Hepatic stellate cell (primary cell): ENCODE results near the gene SMIM20.
"Not testable (repeated sequence)": the region's sequence is repeated elsewhere in the genome, so short reads cannot be mapped to it uniquely, and the experiment has no call there.

ENCODE experiments used
- DNase-seq: peaks from one replicate; pipeline ENCODE4 v3.0.0; 2011; ENCODE audit warnings: low spot score

SMIM20 gene

DNA sequence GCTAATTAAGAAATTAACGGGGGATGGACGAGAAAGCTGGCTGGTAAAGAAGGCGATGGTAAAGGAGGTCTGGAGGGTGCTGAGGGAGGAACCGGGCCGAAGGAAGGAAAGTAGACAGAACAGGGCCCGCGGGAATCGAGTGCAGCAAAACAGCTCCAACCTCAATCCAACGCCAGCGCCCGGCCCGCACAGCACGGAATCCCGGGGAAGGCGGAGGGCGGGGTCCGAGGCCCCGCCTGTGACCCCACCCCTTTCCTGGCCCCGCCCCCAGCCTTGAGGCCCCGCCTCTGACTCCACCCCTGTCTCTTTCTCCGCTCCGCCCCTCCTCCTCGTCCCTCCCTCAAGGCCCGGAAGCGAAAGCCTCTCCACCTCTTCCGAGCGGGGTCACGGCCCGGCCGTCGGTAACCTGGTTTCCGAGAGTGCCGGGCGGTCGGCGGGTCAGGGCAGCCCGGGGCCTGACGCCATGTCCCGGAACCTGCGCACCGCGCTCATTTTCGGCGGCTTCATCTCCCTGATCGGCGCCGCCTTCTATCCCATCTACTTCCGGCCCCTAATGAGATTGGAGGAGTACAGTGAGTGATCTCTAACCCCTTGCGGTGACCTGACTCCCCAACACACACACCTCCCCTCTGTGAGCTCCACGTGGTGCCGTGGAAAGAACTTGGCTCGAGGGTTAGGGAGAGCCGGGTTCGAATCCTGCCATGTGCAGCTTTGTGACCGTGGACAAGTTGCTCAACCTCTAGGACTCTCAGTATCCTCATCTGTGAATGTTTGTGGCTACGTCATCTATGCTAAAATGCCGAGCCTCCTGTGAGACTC lies at the start of gene SMIM20:
Gene SMIM20, plus strand, starts transcription at position 370 of the 819 bp plus-strand sequence. Its CDS starts 94 bp downstream, at position 464.
- peak; percentile 87 for DNase-seq

DNA sequence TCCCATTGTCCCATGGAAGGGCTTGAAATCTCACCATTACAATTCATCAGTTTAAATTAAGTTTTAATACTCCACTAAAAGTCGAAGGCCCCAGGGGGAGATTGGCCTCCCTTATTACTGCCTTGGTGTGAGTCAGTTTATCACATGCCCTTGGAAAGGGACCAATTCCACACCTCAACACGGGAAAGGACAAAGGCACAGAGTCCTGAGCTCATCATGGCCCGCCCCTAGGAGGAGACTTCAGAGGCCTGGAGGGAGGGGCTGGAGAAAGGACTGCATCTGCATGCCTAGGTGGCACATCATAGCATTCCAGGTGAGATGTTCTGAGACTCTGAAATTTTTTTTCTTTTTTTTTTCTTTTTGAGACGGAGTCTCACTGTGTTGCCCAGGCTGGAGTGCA lies 48.4 kb upstream of the SMIM20 start:
- DNase-seq = no peak

DNA sequence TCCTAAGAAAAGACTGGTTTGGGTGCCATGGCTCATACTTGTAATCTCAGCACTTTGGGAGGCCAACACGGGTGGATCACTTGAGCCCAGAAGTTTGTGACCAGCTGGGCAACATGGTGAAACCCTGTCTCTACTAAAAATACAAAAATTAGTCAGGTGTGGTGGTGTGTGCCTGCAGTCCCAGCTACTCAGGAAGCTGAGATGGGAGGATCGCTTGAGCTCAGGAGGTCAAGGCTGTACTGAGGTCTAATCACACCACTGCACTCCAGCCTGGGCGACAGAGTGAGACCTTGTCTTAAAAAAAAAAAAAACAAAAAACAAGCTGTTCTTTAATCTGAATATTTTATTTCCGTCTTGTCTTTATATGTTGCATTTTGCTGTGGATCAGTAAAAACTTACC lies 47.6 kb upstream of the SMIM20 start:
- not testable (repeated sequence) for DNase-seq

DNA sequence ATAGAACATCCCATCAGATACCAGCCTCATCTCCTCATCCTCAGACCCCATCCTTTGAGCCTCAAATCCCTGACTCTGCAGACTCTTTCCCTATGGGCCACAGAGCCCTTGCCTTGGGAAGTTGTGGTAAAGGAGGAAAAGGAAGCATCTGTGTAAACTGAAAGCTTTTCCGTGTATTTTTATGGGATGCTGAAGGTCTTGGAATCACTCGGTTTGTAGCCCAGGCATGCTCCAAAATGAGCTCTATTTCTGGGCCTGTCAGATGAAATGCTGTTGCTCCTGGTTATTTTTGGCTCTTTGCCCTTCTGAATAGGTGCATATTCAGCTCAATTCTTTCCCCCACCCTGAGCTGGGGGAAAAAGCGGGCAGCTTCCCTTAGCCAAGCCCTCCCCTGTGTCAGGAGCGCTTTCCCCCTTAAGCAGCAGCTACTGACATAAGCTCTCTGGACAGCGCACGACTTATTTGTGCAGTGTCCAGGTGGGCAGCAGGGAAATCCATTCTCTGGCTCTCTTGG lies 46.2 kb upstream of the SMIM20 start:
- DNase-seq = no peak

DNA sequence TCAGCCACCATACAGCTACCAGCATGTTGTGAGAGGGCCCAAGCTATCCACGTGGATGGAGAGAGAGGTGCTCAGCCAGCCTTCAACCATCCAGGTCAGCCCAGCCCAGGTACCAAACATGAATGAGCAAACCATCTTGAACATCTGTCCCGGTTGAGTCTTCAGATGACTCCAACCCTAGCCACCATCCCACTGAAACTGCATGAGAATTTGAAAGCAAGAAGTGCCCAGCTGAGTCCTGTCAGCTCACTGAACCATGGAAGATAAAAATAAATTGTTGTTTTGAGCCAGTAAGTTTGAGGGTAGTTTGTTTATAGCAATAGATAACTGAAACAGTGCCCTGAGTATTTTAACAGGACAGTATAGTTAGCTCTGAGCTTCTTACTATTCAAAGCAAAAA lies 43.9 kb upstream of the SMIM20 start:
- DNase-seq = no peak

DNA sequence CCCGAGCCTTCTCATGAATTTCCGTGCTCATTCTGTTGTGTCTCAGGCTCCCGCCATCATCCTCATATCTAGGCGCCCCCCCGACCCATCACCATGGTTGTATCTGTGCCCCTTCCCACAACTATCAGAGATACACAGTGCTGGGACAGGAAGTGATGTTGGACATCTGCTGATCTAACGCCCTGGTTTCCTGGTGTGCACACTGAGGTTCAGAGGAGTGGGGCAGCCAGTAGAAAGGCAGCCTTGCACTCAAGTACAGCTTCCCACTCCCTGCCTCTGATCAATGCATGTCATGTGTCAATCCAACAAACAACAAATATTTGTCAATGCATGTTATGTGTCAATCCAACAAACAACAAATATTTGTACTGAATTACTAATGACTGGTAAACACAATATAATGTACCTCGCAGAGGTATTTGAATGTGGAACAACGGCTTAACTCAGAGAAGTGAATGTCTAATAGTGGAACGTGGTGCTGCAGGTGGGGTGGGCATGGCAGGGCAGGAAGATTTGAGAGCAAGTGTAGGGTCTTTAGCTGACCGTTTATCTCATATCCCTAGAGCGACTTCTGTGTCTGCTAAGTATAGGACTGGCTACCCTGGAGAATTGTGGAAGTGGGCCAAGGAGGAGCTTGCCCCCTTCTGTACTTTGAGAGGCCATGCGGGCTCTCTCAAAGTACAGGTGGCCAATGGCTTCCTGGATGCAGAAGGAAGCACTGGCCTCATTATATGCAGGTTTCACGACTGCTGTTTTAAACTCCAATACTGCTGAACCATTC lies 41.0 kb upstream of the SMIM20 start:
- no peak for DNase-seq

DNA sequence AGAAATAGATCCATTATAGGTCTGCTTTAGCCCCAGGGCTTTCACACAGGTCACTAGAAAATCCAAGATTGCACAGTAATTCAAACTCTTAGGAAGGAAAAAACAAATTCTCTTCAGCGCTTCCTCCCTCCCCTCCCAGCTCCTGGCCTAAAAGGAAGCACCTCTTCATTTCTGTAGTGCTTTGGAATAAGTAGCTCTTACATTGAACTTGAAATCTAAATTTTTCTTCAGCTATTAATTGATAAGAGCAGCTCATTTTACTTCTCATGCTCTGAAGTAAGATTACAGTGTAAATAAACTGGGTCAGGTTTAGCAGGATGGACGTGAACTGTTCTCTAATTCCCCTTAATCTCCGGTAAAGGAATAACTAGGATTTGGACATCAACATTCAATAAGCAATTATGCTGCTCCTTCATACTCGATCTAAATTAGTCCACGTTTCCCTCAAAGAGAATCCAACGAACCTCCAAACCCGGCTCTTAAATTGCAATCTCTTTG lies 40.3 kb upstream of the SMIM20 start:
- no peak for DNase-seq

DNA sequence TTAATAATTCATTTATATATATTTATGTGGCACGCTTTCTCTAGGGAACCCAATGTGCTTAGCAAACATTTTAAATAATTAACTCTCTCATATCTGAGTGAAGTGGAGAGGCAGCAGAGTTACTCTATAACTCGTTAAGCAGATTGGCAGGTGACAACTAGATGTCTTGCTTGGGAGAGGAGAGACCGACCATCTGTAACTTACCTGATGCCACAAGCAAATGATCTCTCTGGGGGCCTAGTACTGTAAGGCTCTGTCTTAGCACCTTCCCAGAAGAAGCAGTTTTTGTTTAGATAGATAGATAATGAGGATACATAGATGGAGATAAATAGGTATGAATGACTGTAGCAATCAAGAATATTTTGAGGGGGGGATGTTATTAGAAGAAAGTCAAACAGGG lies 39.4 kb upstream of the SMIM20 start:
- DNase-seq = no peak

DNA sequence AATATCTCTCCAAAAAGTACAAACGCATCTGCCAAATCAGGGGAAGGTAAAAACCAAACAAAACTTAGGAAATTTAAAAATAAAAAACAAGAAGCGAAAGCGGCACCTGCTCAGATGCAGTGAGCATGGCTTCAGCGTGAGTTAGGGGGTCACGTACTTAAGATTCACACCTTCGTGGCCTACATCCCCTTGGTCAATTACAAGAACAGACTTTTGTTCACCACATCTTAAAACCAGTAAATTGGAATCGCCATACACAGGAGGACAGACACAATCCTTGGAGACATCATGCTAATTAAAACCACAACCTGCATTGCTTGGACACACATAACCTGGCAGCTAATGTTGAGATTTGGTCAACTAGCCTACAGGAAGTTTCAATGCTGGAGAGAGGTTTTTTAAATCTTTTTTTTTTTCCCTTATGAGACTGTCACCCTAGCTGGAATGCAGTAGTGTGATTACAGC lies 38.7 kb upstream of the SMIM20 start:
- DNase-seq = no peak

DNA sequence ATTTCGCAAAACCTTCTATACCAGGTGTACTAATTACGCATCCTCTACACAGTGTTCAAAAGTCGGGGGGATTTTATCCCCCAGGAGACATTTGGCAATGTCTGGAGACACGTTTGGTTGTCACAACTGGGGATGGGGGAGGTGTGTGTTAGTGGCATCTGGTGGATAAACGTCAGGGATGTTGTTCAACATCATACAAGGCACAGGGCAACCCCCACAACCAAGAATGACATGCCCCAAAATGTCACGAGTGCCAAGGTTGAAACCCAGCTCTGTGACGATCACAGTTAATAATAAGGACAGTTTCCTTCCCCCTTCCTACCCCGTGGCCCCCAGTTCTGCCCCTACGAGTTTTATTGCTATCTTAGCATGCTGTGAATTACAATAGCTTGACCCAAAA lies 35.3 kb upstream of the SMIM20 start:
- no peak for DNase-seq

DNA sequence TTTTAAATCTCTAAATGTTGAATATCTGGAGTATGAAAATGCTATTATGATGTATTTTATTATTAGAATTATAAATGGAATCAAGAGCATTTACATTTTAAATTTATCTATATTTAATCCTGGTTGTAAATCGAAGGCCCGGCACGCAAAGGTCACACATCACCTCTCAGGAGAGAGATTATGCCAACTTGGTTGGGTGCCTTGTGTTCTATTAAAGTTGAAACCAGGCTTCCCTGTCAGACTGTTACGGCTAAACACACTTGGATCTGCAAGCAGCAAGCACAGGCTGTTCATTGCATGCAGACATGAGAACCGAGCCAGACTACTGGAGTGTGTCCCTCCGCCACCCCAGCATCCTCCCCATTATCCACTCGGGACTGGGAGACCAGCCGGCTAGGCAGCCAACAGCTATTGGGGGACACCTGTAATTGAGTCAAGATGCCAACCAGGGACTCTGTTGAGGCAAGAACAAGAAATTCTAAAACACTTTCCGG lies 34.9 kb upstream of the SMIM20 start:
- no peak for DNase-seq

DNA sequence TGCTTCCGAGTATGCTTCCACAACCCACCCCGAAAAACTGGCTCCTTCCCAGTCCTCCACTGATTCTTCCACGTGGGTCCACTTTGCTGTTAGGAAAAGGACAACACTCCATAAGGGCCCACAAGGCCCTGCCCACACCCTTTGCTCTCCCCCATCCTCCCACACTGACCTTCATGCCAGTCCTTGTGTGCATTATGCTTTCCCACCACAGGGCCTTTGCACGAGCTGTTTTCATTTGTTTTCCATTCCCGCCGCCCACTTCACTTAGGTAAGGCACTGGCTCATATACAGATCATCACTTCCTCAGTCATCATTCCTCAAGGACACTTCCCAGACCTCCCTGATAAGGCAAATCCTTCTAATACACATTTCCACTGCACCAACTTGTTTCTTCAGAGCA lies 34.4 kb upstream of the SMIM20 start:
- no peak for DNase-seq

DNA sequence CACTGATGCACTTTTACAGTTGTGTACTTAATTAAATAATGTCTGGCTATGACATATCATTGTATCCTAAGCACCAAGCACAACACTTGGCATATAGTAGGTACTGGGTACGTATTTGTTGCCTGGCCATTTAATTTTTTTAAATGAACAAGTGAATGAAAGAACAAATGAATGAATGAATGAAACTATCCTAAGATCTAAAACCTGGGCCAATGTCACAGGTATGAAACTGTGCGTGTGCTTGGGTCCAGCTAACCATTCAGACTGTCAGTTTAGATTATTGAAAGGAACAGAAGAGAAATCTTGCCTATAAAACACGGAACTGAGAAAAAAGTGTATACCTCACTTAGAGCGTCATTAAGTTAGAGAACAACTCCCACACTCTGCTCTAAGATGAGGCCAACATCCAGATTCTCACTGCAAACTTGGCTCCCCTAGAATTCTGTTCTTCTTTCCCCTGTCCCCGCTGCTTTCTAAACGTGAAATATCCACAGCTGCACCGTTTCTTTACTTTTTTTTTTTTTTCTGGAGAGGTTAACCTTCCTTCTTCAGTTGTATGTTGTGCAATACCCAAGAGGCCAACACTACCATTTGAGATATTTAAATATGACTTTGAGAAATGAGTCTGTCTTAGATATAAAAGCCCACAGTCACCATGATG lies 33.9 kb upstream of the SMIM20 start:
- no peak for DNase-seq

DNA sequence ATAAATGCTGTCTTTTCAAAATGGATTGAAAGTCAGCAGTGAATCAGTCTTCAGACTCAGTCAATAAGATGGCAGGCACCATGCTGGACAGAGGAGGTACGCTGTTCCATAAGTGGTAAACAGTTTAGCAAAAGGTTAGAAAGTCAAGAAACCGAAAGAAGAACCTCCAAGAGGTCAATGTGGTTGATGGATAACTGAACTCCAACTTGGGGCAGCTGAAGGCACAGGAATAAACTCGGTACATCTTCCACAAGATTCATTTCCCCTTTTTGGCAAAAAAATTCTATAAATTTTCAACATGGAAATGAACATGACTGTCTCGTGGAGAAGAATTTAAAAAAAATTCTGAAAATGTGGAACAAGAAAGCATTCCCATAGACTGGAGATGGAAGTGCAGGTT lies 32.8 kb upstream of the SMIM20 start:
- DNase-seq = no peak

DNA sequence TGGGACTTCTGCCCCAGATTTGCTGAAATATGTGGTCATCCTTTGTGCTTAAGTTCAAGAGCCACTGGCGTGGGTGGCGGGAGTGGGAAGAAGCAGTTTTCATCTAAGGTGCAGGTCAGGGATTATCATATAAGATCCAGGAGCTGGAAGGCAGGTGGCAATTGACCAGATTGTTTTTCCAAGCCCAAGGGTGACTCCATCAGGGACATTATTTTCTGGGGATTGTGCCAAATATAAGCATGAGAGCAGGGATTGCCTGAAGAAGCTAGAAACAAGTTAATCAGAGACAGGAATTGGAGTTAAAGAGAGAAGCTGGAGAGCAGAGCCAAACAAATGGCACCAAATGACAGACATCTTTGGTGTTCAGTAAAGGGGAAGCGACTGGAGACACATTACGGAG lies 31.8 kb upstream of the SMIM20 start:
- DNase-seq = no peak

DNA sequence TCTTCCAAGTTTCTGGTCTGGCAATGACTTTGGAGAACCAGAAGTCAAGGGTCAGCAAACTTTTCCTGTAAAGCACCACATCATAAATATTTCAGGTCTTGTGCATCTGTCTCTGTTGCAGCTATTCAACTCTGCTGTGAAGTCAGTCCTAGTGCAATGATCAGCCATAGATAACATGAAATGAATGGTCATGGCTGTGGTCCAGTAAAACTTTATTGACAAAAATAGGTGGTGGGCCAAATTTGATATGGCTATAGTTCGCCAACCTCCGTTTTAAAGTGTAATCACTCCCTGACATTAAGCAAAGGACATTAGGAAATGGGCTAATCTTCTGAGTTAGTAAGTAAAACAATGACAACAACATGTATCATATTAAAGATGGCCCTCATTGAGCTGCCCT lies 30.5 kb upstream of the SMIM20 start:
- DNase-seq = no peak

DNA sequence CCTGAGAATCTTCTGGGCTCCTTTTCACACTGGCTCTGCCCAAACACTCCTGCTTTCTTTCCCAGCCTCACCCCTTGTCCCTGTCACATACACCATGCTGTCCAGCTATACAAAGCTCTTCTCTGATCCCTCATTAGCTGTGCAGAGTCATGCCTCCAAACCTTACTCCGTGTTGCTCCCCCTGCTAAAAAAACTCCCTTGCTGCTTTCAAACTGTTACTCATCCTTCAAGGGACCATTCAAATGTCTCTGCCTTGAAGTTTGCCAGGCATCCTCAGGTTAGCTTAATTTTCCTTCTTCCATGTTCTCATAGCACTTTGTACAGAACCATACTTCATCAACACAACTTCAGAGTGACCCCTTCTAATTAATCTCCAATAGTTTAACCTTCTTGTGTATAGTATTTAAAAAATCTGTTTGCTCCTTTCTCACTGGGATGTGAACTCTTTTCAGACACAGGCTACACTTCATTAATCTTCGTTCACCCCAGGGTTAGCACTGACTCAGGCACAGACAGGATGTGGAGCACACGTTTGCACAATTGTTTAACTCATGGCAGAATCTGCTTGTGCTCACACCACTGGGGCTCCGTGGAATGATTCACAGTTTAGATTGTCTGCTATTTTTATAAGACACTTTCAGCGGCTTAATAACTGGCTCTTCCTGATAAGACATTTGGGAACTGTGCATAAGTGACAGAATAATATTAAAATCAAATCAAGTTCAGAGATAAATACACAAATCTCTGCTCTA lies 29.8 kb upstream of the SMIM20 start:
- DNase-seq = no peak

DNA sequence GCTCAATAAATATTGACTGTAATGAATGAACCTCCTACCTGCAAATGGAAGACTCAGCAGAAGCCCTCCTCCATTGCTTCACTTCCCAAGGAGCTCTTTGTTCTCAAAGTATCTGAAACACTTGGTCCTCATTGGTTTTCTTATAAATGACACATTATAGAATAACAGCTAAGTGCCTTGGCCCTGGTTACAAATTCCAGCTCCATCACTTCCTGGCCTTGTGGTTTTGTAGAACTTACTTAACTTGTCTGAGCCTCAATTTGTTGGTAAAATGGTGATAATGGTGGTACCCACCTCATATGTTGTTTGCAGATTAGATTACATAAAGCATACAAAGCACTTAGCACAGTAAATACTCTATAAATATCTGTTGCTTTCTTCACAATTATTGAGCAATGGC lies 25.2 kb upstream of the SMIM20 start:
- DNase-seq = no peak

DNA sequence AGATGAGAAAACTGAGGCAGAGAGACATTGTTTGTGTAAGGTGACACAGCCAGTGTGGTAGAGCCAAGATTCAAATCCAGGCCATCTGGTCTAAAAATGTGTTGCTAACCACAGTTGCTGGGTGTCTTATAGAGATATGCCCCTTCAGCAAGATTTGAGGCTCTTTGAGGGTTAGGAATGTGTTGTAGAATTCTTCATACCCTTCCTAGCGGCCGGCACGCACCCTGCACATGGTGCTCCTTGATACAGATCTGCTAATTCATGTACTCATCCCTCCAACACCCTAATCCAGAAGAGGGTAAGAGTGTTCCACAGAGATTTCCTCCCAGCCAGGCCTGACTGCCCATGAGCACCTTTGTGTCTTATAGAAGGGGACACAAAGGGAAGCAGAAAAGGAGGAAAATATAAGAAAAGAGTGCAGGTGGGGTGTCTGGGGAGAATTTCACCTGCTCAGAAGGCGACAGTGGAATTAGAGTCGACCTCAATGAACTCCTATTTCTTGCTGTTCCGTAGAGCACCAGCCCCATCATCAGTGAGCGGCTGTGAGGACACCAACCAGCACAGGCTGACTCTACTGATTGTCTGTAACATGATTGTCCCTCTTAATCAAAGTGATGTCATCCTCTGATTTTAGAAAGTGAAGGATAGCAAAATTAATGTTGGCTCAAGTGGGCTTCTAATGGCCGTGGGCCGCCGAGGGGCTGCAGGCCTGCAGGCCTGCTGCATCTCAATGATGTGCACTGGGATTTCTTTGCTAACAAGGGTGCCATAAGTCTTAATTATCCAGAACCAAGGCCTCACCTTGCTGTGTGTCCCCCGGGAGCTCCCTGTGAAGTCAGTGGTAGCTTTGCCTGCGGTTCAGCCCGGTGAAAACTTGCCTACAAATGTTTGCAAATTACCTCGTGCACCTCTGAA lies 24.2 kb upstream of the SMIM20 start:
- no peak for DNase-seq
